Activated CD8-positive, alpha-beta T cell treated with anti-CD3 and anti-CD28 coated beads for 36 hours (primary cell): ENCODE data around the gene GANC. TPM values are rescaled to one million over a fixed set of nuclear protein-coding genes. Genes with fewer than 3 reads are reported as not detected.

Source experiments
- ATAC-seq: fragments of 200-7000 bp; cut with Tn5 transposase; one replicate; pipeline ENCODE4 v1.10.0; 2021; ENCODE audit warnings: mild to moderate bottlenecking, moderate library complexity
- CTCF ChIA-PET: fragments of 350-600 bp; sonication (Branson Sonifier 250); formaldehyde crosslinking; loops from one replicate; lab custom pipeline; 2021; ENCODE audit warnings: antibody characterized with exemption; lab: Charles Lee
- POLR2A ChIA-PET: fragments of 350-600 bp; sonication (Branson Sonifier 250); formaldehyde crosslinking; loops from one replicate; lab custom pipeline; 2021; ENCODE audit warnings: antibody characterized with exemption; lab: Charles Lee
- DNase-seq: peaks from one replicate; pipeline ENCODE4 v3.0.0-alpha.2; 2020
- H3K27ac Mint-ChIP-seq: one replicate; pipeline ENCODE4 v1.8.0; 2021; ENCODE audit warnings: mild to moderate bottlenecking, mixed read lengths
- H3K27me3 Mint-ChIP-seq: one replicate; pipeline ENCODE4 v1.8.0; 2021; ENCODE audit warnings: mixed read lengths
- H3K36me3 Mint-ChIP-seq: one replicate; pipeline ENCODE4 v1.8.0; 2021; ENCODE audit warnings: low read depth, mixed read lengths
- H3K4me1 Mint-ChIP-seq: one replicate; pipeline ENCODE4 v1.8.0; 2021; ENCODE audit warnings: low read depth, mixed read lengths
- H3K4me3 Mint-ChIP-seq: one replicate; pipeline ENCODE4 v1.8.0; 2021; ENCODE audit warnings: mild to moderate bottlenecking, moderate library complexity, mixed read lengths
- H3K9me3 Mint-ChIP-seq: one replicate; pipeline ENCODE4 v1.8.0; 2021; ENCODE audit warnings: mixed read lengths
- intact Hi-C: fragments of 100-400 bp; cut with micrococcal nuclease; formaldehyde crosslinking; loops from one replicate; pipeline ENCODE4 v1.10.0; 2022
- total RNA-seq, 2 experiments: library from RNA; stranded (reverse); gene quantifications; one replicate each; pipeline ENCODE4 v1.2.3, GENCODE V29; 2021
- TF ChIP-seq, protein P1 (sequence below): fragments of 200-600 bp; IDR thresholded peaks from one replicate; pipeline ENCODE4 v1.8.0; 2022; ENCODE audit warnings: antibody characterized with exemption, mild to moderate bottlenecking

Gene GANC
- total RNA-seq, 2 experiments from 2014 or later: 18.0 to 22.2 TPM

DNA sequence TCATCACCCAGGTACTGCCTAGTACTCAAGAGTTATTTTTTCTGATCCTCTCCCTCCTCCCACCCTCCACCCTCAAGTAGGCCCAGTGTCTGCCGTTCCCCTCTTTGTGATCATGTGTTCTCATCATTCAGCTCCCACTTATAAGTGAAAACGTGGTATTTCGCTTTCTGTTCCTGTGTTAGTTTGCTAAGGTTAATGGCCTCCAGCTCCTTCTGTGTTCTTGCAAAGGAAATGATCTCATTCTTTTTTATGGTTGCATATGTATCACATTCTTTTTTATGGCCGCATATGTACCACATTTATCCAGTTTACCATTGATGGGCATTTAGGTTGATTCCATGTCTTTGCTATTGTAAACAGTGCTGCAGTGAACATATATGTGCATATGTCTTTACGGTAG lies 8.2 kb upstream of the GANC start:
- H3K27ac Mint-ChIP-seq: peak overlapping the region; percentile 56
- POLR2A ChIA-PET: no interaction called here
- peaks cover 54% of the 10 kb centered on the region for H3K36me3 Mint-ChIP-seq
- no peaks in the 10 kb centered on the region for H3K9me3 Mint-ChIP-seq
- ATAC-seq (peak; percentile 37), DNase-seq (no peak)
- TF ChIP-seq, protein P1, sequence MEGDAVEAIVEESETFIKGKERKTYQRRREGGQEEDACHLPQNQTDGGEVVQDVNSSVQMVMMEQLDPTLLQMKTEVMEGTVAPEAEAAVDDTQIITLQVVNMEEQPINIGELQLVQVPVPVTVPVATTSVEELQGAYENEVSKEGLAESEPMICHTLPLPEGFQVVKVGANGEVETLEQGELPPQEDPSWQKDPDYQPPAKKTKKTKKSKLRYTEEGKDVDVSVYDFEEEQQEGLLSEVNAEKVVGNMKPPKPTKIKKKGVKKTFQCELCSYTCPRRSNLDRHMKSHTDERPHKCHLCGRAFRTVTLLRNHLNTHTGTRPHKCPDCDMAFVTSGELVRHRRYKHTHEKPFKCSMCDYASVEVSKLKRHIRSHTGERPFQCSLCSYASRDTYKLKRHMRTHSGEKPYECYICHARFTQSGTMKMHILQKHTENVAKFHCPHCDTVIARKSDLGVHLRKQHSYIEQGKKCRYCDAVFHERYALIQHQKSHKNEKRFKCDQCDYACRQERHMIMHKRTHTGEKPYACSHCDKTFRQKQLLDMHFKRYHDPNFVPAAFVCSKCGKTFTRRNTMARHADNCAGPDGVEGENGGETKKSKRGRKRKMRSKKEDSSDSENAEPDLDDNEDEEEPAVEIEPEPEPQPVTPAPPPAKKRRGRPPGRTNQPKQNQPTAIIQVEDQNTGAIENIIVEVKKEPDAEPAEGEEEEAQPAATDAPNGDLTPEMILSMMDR: no peak
- CTCF ChIA-PET: no interaction called here
- H3K4me3 Mint-ChIP-seq: no peak overlapping the region
- H3K27me3 Mint-ChIP-seq: no peaks in the 10 kb centered on the region
- intact Hi-C loops: no loop called here
- H3K4me1 Mint-ChIP-seq: peaks cover 24% of the 10 kb centered on the region

DNA sequence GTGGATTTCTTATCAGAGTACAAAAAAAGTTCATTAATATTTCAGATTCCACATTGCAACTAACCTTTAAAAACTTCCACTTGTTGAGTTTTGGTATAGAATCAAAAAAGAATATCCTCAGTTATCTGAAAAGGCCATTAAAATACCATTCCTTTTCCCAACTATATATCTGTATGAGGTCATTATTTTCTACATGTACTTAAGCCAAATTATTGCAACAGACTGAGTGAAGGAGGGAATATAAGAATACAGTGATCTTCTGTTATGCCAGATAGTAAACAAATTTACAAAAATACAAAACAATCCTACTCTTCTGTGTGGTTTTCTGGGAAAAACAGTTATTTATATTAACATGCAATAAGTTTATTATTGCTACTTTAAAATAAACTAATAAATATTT lies 5.7 kb upstream of the GANC start:
- H3K27ac Mint-ChIP-seq: no peak overlapping the region
- DNase-seq (no peak), ATAC-seq (no peak)
- POLR2A ChIA-PET: no interaction called here
- TF ChIP-seq, protein P1: no peak
- no peaks in the 10 kb centered on the region for H3K27me3 Mint-ChIP-seq
- no peaks in the 10 kb centered on the region for H3K9me3 Mint-ChIP-seq
- H3K36me3 Mint-ChIP-seq: peaks cover 45% of the 10 kb centered on the region
- no peak overlapping the region for H3K4me3 Mint-ChIP-seq
- intact Hi-C loops: no loop called here
- peaks cover 40% of the 10 kb centered on the region for H3K4me1 Mint-ChIP-seq
- CTCF ChIA-PET: no interaction called here

DNA sequence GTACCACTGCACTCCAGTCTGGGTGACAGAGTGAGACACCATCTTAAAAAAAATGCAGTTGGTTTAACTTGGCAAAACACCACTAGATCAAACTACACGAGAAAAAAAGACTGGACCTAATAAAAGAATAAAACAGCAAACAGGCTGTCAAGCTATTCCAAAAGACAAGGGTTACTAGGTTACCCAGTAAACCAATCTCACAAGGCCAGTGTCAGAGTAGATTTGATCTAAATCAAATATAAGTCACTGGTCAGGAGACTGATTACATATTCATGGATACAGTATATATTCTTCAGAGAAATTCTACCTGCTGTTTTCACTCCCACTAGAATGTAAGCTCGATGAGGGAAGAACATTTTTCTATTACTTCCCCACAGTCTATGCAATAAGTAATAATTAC lies 2.5 kb upstream of the GANC start:
- H3K36me3 Mint-ChIP-seq: peaks cover 23% of the 10 kb centered on the region
- no peak for DNase-seq
- H3K4me1 Mint-ChIP-seq: peaks cover 38% of the 10 kb centered on the region
- ChIA-PET CTCF (no interaction called here), POLR2A (no interaction called here)
- no peak for ATAC-seq
- H3K9me3 Mint-ChIP-seq: no peaks in the 10 kb centered on the region
- H3K27ac Mint-ChIP-seq: no peak overlapping the region
- no peaks in the 10 kb centered on the region for H3K27me3 Mint-ChIP-seq
- intact Hi-C loops: no loop called here
- TF ChIP-seq, protein P1: no peak
- H3K4me3 Mint-ChIP-seq: no peak overlapping the region

DNA sequence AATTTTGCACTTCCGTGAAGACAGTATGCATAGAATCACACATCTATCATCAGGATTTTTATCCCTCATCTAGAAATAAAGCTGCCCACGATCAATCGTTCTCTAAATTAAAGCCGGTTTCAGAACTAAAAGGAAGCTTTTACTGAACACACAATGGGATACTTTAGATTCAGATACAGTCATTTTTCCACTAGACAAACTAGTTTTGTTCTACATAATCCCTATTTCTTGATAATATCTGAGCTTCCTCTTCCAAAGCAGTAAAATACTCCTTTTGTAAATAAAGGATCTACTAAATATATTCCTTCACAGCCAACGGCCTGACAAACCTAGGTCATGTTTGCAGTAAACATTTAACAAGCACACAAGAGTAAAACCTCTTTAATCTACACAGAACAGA lies 2.0 kb upstream of the GANC start:
- ChIA-PET POLR2A (no interaction called here), CTCF (no interaction called here)
- Mint-ChIP-seq H3K27ac (no peak overlapping the region), H3K4me1 (peaks cover 38% of the 10 kb centered on the region), H3K4me3 (peak overlapping the region; percentile 13), H3K27me3 (no peaks in the 10 kb centered on the region), H3K36me3 (peaks cover 18% of the 10 kb centered on the region), H3K9me3 (no peaks in the 10 kb centered on the region)
- DNase-seq (no peak), ATAC-seq (no peak)
- intact Hi-C loops: no loop called here
- TF ChIP-seq, protein P1: no peak

DNA sequence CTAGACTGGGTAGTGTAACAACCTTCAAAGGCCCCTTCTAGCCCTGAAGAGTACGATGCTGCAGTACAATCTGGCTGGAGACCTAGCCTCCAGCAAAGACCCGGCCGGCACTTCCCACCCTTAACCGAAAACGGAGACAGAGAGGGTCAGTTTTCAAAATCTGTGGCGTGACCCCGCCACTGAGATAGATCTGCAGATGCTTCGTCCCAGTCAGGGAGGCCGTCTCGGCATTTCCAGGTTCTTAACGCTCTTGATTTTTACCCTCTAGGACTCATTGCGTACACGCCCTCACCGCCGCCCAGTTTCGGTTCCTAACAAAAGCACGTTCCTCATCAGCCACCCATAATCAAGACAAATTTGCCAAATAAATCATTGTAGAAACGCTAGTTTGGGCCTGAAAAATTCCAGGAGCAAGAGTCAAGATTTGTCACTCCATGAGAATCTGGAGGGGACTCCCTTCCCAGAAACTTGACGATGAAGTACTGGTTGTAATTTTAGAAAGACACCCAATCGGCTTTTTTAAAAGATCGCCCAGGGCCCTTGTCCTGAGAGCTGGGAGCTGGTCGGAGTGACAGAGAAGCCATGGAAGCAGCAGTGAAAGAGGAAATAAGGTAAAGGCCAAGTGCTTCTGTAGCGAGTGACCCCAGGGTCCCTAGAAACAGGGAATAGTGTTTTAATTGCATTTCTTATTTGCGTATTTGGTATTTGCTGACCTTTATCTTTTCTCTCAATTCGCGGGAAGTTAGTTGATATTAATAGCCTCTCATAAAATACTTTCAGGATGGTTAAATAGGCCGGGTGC lies 1.1 kb downstream of the GANC start:
- intact Hi-C loops: no loop called here
- TF ChIP-seq, protein P1: no peak
- ChIA-PET CTCF (interaction anchor here (0.5 to 1.0 kb wide), 2 partner anchors 13 to 666 kb away, joined by 3 read pairs; no protein-coding TSS in a partner anchor), POLR2A (interaction anchor here (0.6 to 1.7 kb wide), 8 partner anchors 9 to 319 kb away, joined by 3 to 7 read pairs (median 4); partner anchors contain the start of gene ZNF106)
- Mint-ChIP-seq H3K4me3 (peak overlapping the region; percentile 92), H3K27ac (peak overlapping the region; percentile 99), H3K4me1 (peaks cover 32% of the 10 kb centered on the region), H3K27me3 (no peaks in the 10 kb centered on the region), H3K9me3 (no peaks in the 10 kb centered on the region), H3K36me3 (peaks cover 6% of the 10 kb centered on the region)
- peak; percentile 17 for ATAC-seq
- peak; percentile 84 for DNase-seq
